GM13976 (cell line): ENCODE results near the gene NRF1.

ENCODE experiments used
- DNase-seq: peaks from one replicate; pipeline ENCODE4 v3.0.0; 2012; ENCODE audit warnings: low spot score
- CTCF ChIP-seq: IDR thresholded peaks from 2 replicates; pipeline ENCODE4 v1.5.1; 2012; ENCODE audit warnings: borderline replicate concordance, mild to moderate bottlenecking; ENCODE audit not compliant: insufficient read depth; ENCODE audit errors: extremely low read depth, missing control alignments, control extremely low read depth
- in situ Hi-C: fragments of 300-500 bp; cut with MboI; formaldehyde crosslinking; loops from one replicate; pipeline ENCODE4 v1.12.0; 2022; ENCODE audit warnings: low sequenced_read_pairs, mixed read lengths, inconsistent platforms; ENCODE audit not compliant: unreplicated experiment

Gene NRF1

GRCh38 chr7:129742256-129742655 lies 130.7 kb downstream of the NRF1 start:
- in situ Hi-C loops: no loop called here
- no peak for TF ChIP-seq CTCF
- DNase-seq: no peak

- TF ChIP-seq CTCF: no peak
- DNase-seq: no peak
- in situ Hi-C loops: no loop called here
These were observed 135.5 kb downstream of the NRF1 start for GRCh38 chr7:129746857-129747529.

GRCh38 chr7:129748356-129749109 lies 137.0 kb downstream of the NRF1 start:
- no peak for TF ChIP-seq CTCF
- no peak for DNase-seq
- in situ Hi-C loops: no loop called here

GRCh38 chr7:129750091-129750490 lies 138.6 kb downstream of the NRF1 start:
- DNase-seq: no peak
- no peak for TF ChIP-seq CTCF

GRCh38 chr7:129750501-129750900 lies 139.0 kb downstream of the NRF1 start:
- no peak for TF ChIP-seq CTCF
- in situ Hi-C loops: no loop called here

More at GRCh38 chr7:129750091-129750490, 138.6 kb downstream of the NRF1 start:
- in situ Hi-C loops: no loop called here

GRCh38 chr7:129751916-129752315 lies 140.4 kb downstream of the NRF1 start:
- no peak for DNase-seq
- no peak for TF ChIP-seq CTCF
- in situ Hi-C loops: no loop called here

More at GRCh38 chr7:129750501-129750900, 139.0 kb downstream of the NRF1 start:
- no peak for DNase-seq

- no peak for TF ChIP-seq CTCF
- no peak for DNase-seq
- in situ Hi-C loops: no loop called here
These were observed 141.2 kb downstream of the NRF1 start for GRCh38 chr7:129752760-129753159.
